ENCODE results near the gene NSL1.

- TF ChIP-seq CTCF (IDR thresholded peaks at IDR 0.05) (no peak), POLR2A (IDR thresholded peaks at IDR 0.05) (no peak), EP300 (IDR thresholded peaks at IDR 0.05) (no peak)
Measured at GRCh38 chr1:212712451-212713303, 78.9 kb downstream of the NSL1 start.

Data from tibial nerve (tissue), 4 donors.